Small intestine (tissue), 7 donors: ENCODE measurements around the gene SLCO2B1. TPM values are rescaled to one million over a fixed set of nuclear protein-coding genes. Genes with fewer than 3 reads are reported as not detected.
A peak's percentile ranks its signal among the peaks of the same experiment; 100 is the strongest.

ENCODE experiments used
- DNase-seq, 2 donors: peaks; one replicate each; pipeline versions ENCODE4 v3.0.0 to v3.0.0-alpha.2; 2013
- FAIRE-seq: peaks from 2 replicates; lab custom pipeline; 2012; peaks lifted over from hg19 to GRCh38; lab: Jason Lieb, UNC
- H3K27ac ChIP-seq, 3 donors: one replicate each; pipeline ENCODE4 v1.5.1; 2013; ENCODE audit warnings: low read length in 2 of 3, mild to moderate bottlenecking in 2 of 3, control low read depth in 1 of 3, inconsistent platforms in 1 of 3, low read depth in 1 of 3, moderate library complexity in 1 of 3
- H3K27me3 ChIP-seq, 3 donors: one replicate each; pipeline ENCODE4 v1.6.1; 2013; ENCODE audit warnings: low read length in 3 of 3, inconsistent platforms in 1 of 3; ENCODE audit not compliant: control insufficient read depth in 3 of 3, insufficient read depth in 3 of 3
- H3K36me3 ChIP-seq, 3 donors: one replicate each; pipeline ENCODE4 v1.6.1; 2013; ENCODE audit warnings: low read length in 3 of 3, inconsistent platforms in 1 of 3, low read depth in 1 of 3, mild to moderate bottlenecking in 1 of 3, moderate library complexity in 1 of 3; ENCODE audit not compliant: control insufficient read depth in 3 of 3, insufficient read depth in 2 of 3
- H3K4me1 ChIP-seq, 3 donors: one replicate each; pipeline ENCODE4 v1.6.1; 2013; ENCODE audit warnings: low read length in 2 of 3, inconsistent platforms in 1 of 3, low read depth in 1 of 3, mild to moderate bottlenecking in 1 of 3, moderate library complexity in 1 of 3; ENCODE audit not compliant: control insufficient read depth in 3 of 3, insufficient read depth in 2 of 3
- H3K4me3 ChIP-seq, 3 donors: one replicate each; pipeline ENCODE4 v1.5.1; 2013; ENCODE audit warnings: low read length in 3 of 3, control low read depth in 1 of 3, inconsistent platforms in 1 of 3, low read depth in 1 of 3, mild to moderate bottlenecking in 1 of 3, moderate library complexity in 1 of 3
- H3K9me3 ChIP-seq, 2 donors: one replicate each; pipeline ENCODE4 v1.6.1; 2013; ENCODE audit warnings: low read depth in 1 of 2, low read length in 1 of 2; ENCODE audit not compliant: control insufficient read depth in 2 of 2, insufficient read depth in 1 of 2
- WGBS, 3 donors: extraction: QIAGEN DNeasy Blood & Tissue Kit; methylation state at CpG; one replicate each; pipeline ENCODE4 v1.1.7; 2013; 5-methylcytosine and 5-hydroxymethylcytosine counted together
- polyA plus RNA-seq, 4 donors: library from polyadenylated mRNA; stranded (reverse) in 3 of 4; unstranded in 1 of 4; fragments of 200-250 nt in 3 of 4; fragments of 120-200 nt in 1 of 4; gene quantifications; one replicate each; pipeline versions ENCODE4 v1.2.1 to v1.2.3, GENCODE V29; 2013
- donor health status: healthy with polysubstance abuse.
- donor health status: control.
- donor health status: control.
- donor health status: Bipolar disorder and iron deficiency.
- donor health status: healthy.

SLCO2B1 gene
- polyA plus RNA-seq, 4 donors = 10.3 to 141 (median 30.6) TPM

DNA sequence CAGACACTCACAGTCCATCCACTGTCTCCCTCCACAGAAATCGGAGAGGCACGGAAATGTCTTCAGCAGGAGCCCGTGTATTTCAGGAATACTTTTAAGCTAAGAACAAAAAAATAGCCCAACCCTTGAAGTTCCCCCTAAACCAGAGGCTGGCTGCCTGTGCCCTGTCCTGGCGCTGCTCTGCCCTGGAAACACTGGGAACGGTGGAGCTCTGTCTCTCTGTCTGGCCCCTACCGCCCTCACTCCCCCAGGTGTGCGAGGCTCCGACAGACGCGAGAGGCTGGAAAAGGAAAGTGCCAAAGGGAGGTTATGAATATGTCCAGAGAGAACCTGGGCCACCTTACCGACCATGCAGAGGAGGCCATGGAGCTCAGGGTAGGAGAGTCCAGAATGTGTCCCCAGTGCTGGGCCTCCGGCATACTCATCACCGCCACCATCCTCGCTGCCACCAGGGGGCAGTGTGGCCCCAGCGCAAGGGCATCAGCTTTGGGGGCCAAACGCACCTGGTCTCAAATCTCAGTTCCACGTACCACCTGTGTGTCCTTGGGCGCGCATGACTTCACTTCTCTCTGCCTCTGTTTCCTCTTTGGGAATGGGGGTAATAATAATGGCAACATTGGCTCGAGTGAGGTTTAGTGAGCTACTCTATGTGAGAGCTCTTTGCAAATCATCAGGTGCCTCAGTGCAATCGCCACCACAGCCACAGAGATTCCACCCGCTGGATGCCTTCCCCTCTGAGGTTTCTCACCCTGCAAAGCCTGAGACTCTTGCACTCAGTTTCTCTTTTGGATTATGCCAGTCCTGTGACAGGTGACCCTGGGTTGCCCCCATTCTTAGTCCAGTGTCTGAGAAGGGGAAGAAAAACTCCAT lies 10.4 kb upstream of the SLCO2B1 start:
- Histone ChIP-seq H3K4me3 (no peak overlapping the region), H3K27me3 (peaks cover 0 to 4% (median 0%) of the 10 kb centered on the region in 3 donors), H3K9me3 (no peaks in the 10 kb centered on the region), H3K36me3 (no peaks in the 10 kb centered on the region), H3K27ac (no peak overlapping the region), H3K4me1 (peaks cover 0 to 8% (median 0%) of the 10 kb centered on the region in 3 donors)
- 29 to 37% (median 30%) methylated on average over 22 of the region's 22 CpGs for WGBS, 3 donors
- FAIRE-seq = no peak
- peak; percentile 61 to 85 for DNase-seq

- Histone ChIP-seq H3K27ac (no peak overlapping the region), H3K4me1 (peaks cover 0 to 14% (median 0%) of the 10 kb centered on the region in 3 donors), H3K4me3 (no peak overlapping the region), H3K36me3 (no peaks in the 10 kb centered on the region), H3K9me3 (no peaks in the 10 kb centered on the region), H3K27me3 (peaks cover 0 to 4% (median 0%) of the 10 kb centered on the region in 3 donors)
- 57 to 61% (median 58%) methylated on average over 6 of the region's 6 CpGs for WGBS, 3 donors
- FAIRE-seq (no peak), DNase-seq (no peak)
Observed at GRCh38 chr11:75141166-75141565, 9.7 kb upstream of the SLCO2B1 start.

GRCh38 chr11:75142714-75143419 lies 8.0 kb upstream of the SLCO2B1 start:
- Histone ChIP-seq H3K4me3 (no peak overlapping the region), H3K27ac (peak overlapping the region in 1 of 3 donors; percentile 37), H3K27me3 (no peaks in the 10 kb centered on the region), H3K9me3 (no peaks in the 10 kb centered on the region), H3K4me1 (peaks cover 0 to 31% (median 0%) of the 10 kb centered on the region in 3 donors), H3K36me3 (no peaks in the 10 kb centered on the region)
- WGBS, 3 donors = 39 to 45% (median 41%) methylated on average over 10 of the region's 10 CpGs
- no peak for FAIRE-seq
- peak; percentile 62 to 67 for DNase-seq

DNA sequence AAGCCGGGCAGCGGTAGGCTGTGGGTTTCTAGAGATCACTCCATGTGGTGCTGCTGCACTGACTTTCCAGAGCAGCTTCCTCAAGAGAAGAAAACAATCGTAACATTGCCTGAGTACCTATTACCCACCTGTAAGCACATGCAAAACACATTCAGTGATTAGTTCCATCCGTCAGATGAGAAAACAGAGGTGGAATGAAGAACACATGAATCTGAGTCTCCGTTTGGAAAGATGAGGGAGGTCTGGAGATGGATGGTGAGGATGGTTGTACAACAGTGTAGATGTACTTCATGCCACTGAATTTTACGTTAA lies 7.5 kb upstream of the SLCO2B1 start:
- no peak for FAIRE-seq

GRCh38 chr11:75144716-75145014 lies 6.2 kb upstream of the SLCO2B1 start:
- WGBS, 3 donors = 36 to 38% (median 37%) methylated on average over 3 of the region's 3 CpGs
- H3K27me3 ChIP-seq = no peaks in the 10 kb centered on the region
- FAIRE-seq = no peak
- DNase-seq = no peak
- H3K4me1 ChIP-seq = peaks cover 0 to 48% (median 0%) of the 10 kb centered on the region in 3 donors
- H3K27ac ChIP-seq = no peak overlapping the region
- no peaks in the 10 kb centered on the region for H3K9me3 ChIP-seq
- H3K36me3 ChIP-seq = no peaks in the 10 kb centered on the region
- H3K4me3 ChIP-seq = no peak overlapping the region

More for the DNA sequence above, 7.5 kb upstream of the SLCO2B1 start:
- no peak overlapping the region for H3K4me3 ChIP-seq
- DNase-seq = no peak
- peaks cover 0 to 36% (median 0%) of the 10 kb centered on the region in 3 donors for H3K4me1 ChIP-seq
- no peaks in the 10 kb centered on the region for H3K27me3 ChIP-seq
- H3K36me3 ChIP-seq = no peaks in the 10 kb centered on the region
- no peaks in the 10 kb centered on the region for H3K9me3 ChIP-seq
- 43 to 59% (median 46%) methylated on average over 6 of the region's 6 CpGs for WGBS, 3 donors
- H3K27ac ChIP-seq = peak overlapping the region in 1 of 3 donors; percentile 37

DNA sequence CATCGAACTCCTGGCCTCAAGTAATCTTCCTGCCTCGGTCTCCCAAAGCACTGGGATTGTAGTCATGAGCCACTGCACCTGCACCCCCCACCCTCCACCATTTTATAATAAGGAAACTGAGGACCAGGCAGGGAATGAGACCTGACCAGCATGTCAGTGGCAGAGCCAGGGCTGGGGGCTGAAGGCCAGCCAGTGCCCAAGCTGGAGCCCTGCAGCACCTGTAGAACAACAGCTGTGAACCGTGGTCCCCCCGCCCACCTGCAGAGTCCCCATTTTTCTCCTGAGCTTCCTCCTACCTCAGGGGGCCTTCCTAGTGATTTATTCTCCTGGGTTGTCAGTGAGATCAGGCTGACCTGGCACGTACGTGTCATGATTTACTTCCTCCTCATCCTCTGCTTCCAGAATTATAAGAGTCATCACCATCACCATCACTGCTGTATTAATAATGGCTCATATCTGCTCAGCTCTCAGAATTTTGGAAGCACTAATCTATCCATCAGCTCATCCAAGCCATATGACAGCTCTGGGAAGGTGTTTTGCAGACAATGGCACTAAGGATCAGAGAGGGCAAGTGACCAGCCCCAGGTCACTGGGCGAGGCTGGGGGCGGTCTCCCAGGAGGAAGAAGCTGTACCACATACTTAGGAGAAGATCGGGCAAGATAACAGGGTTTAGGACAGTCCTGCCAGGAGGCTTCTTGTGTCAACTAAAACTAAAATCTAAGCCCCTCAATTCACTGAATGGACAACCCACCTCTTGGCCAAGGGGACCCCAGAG lies 5.5 kb upstream of the SLCO2B1 start:
- Histone ChIP-seq H3K4me1 (peaks cover 0 to 56% (median 2%) of the 10 kb centered on the region in 3 donors), H3K4me3 (no peak overlapping the region), H3K36me3 (no peaks in the 10 kb centered on the region), H3K27ac (peak overlapping the region in 1 of 3 donors; percentile 84), H3K9me3 (no peaks in the 10 kb centered on the region), H3K27me3 (no peaks in the 10 kb centered on the region)
- 58 to 78% (median 60%) methylated on average over 9 of the region's 9 CpGs for WGBS, 3 donors
- no peak for DNase-seq
- no peak for FAIRE-seq

GRCh38 chr11:75145972-75146519 lies 4.9 kb upstream of the SLCO2B1 start:
- H3K4me3 ChIP-seq = no peak overlapping the region
- H3K9me3 ChIP-seq = no peaks in the 10 kb centered on the region
- H3K27ac ChIP-seq = peak overlapping the region in 1 of 3 donors; percentile 84
- H3K4me1 ChIP-seq = peaks cover 0 to 62% (median 4%) of the 10 kb centered on the region in 3 donors
- no peaks in the 10 kb centered on the region for H3K36me3 ChIP-seq
- H3K27me3 ChIP-seq = no peaks in the 10 kb centered on the region
- 16 to 54% (median 41%) methylated on average over 6 of the region's 6 CpGs for WGBS, 3 donors
- peak; percentile 55 to 79 for DNase-seq
- FAIRE-seq = no peak

GRCh38 chr11:75146711-75147110 lies 4.2 kb upstream of the SLCO2B1 start:
- DNase-seq (peak in 1 of 2 donors; percentile 46), FAIRE-seq (no peak)
- Histone ChIP-seq H3K4me3 (no peak overlapping the region), H3K36me3 (no peaks in the 10 kb centered on the region), H3K27me3 (no peaks in the 10 kb centered on the region), H3K9me3 (no peaks in the 10 kb centered on the region), H3K4me1 (peaks cover 0 to 69% (median 4%) of the 10 kb centered on the region in 3 donors), H3K27ac (peak overlapping the region in 1 of 3 donors; percentile 84)
- WGBS, 3 donors = 72 to 82% (median 75%) methylated on average over 5 of the region's 5 CpGs
